B cell (primary cell): Measurements from ENCODE around the gene NUP93. TPM values are rescaled to one million over a fixed set of nuclear protein-coding genes. Genes with fewer than 3 reads are reported as not detected.
A peak's percentile ranks its signal among the peaks of the same experiment; 100 is the strongest.

Experiments used
- ATAC-seq: fragments of 200-7000 bp; cut with Tn5 transposase; one replicate; pipeline ENCODE4 v1.10.0; 2021; ENCODE audit warnings: low read depth, mild to moderate bottlenecking, moderate number of reproducible peaks, moderate library complexity
- CTCF ChIA-PET: fragments of 350-600 bp; sonication (Branson Sonifier 250); formaldehyde crosslinking; loops from one replicate; lab custom pipeline; 2021; ENCODE audit warnings: antibody characterized with exemption, inconsistent platforms; lab: Charles Lee
- POLR2A ChIA-PET: fragments of 350-600 bp; sonication (Branson Sonifier 250); formaldehyde crosslinking; loops from one replicate; lab custom pipeline; 2021; ENCODE audit warnings: antibody characterized with exemption; lab: Charles Lee
- DNase-seq: peaks from one replicate; pipeline ENCODE4 v3.0.0; 2013
- H2AFZ ChIP-seq: 2 replicates; pipeline ENCODE4 v1.6.1; 2012; ENCODE audit warnings: mild to moderate bottlenecking, low read depth, low read length; ENCODE audit not compliant: insufficient read depth, poor library complexity, severe bottlenecking
- H3K27ac ChIP-seq, 2 donors: 1 replicate in 1 of 2; 2 replicates in 1 of 2; pipeline ENCODE4 v1.5.1; 2012 to 2013; ENCODE audit warnings: low read length in 2 of 2, mild to moderate bottlenecking in 2 of 2, moderate library complexity in 1 of 2
- H3K27me3 ChIP-seq, 4 experiments: fragments of 200-600 bp in 1 of 4; sonication (generic) in 1 of 4; replicated peaks in 1 of 4; 1 replicate in 2 of 4; 2 replicates in 2 of 4; pipeline versions ENCODE4 v1.6.1 to v1.7.0; 2013 to 2016; ENCODE audit warnings: low read length in 3 of 4, mild to moderate bottlenecking in 2 of 4, mixed read lengths in 1 of 4, moderate library complexity in 1 of 4; ENCODE audit not compliant: insufficient read depth in 4 of 4, control insufficient read depth in 3 of 4; ENCODE audit errors: control extremely low read depth in 1 of 4
- H3K36me3 ChIP-seq, 2 experiments: replicated peaks in 1 of 2; 1 replicate in 1 of 2; 2 replicates in 1 of 2; pipeline versions ENCODE4 v1.6.1 to v1.7.1; 2013; ENCODE audit warnings: low read length in 1 of 2; ENCODE audit not compliant: insufficient read depth in 2 of 2, control insufficient read depth in 1 of 2; ENCODE audit errors: control extremely low read depth in 1 of 2, extremely low read depth in 1 of 2
- H3K4me1 ChIP-seq, 2 donors: fragments of 200-600 bp in 1 of 2; sonication (generic) in 1 of 2; 1 replicate in 1 of 2; 2 replicates in 1 of 2; pipeline versions ENCODE4 v1.5.1 to v1.6.1; 2013 to 2017; ENCODE audit warnings: low read length in 2 of 2; ENCODE audit not compliant: control insufficient read depth in 2 of 2, insufficient read depth in 2 of 2
- H3K4me2 ChIP-seq: replicated peaks from 2 replicates; pipeline ENCODE3; 2012; ENCODE audit warnings: mild to moderate bottlenecking, low read depth, low read length; ENCODE audit not compliant: poor library complexity, severe bottlenecking
- H3K4me3 ChIP-seq, 5 experiments: fragments of 200-600 bp in 1 of 5; sonication (generic) in 1 of 5; 1 replicate in 3 of 5; 2 replicates in 2 of 5; pipeline versions ENCODE4 v1.5.1 to v1.7.0; 2011 to 2016; ENCODE audit warnings: low read length in 4 of 5, mild to moderate bottlenecking in 4 of 5, low read depth in 2 of 5, control low read depth in 1 of 5, moderate library complexity in 1 of 5; ENCODE audit not compliant: insufficient read depth in 1 of 5; ENCODE audit errors: control extremely low read depth in 1 of 5, extremely low read depth in 1 of 5
- H3K79me2 ChIP-seq: fragments of 200-600 bp; sonication (generic); one replicate; pipeline ENCODE4 v1.6.0; 2016; ENCODE audit warnings: low read length; ENCODE audit not compliant: control insufficient read depth, insufficient read depth
- H3K9ac ChIP-seq: fragments of 200-600 bp; sonication (generic); 2 replicates; pipeline ENCODE4 v1.6.1; 2017; ENCODE audit warnings: mild to moderate bottlenecking, low read length, moderate library complexity
- H3K9me3 ChIP-seq, 3 donors: one replicate each; pipeline versions ENCODE4 v1.6.1 to v1.7.1; 2013; ENCODE audit warnings: low read length in 2 of 3; ENCODE audit not compliant: control insufficient read depth in 2 of 3, insufficient read depth in 1 of 3; ENCODE audit errors: control extremely low read depth in 1 of 3
- H4K20me1 ChIP-seq: 2 replicates; pipeline ENCODE4 v1.6.0; 2012; ENCODE audit warnings: mild to moderate bottlenecking, low read length; ENCODE audit not compliant: insufficient read depth, control insufficient read depth, poor library complexity, severe bottlenecking
- H3K27ac Mint-ChIP-seq: one replicate; pipeline ENCODE4 v1.8.0; 2021; ENCODE audit warnings: mixed read lengths
- H3K27me3 Mint-ChIP-seq: one replicate; pipeline ENCODE4 v1.8.0; 2021; ENCODE audit warnings: mixed read lengths
- H3K4me1 Mint-ChIP-seq: one replicate; pipeline ENCODE4 v1.8.0; 2021; ENCODE audit warnings: mixed read lengths
- H3K4me3 Mint-ChIP-seq: one replicate; pipeline ENCODE4 v1.8.0; 2021; ENCODE audit warnings: mixed read lengths
- H3K9me3 Mint-ChIP-seq: one replicate; pipeline ENCODE4 v1.8.0; 2022; ENCODE audit warnings: mixed read lengths; ENCODE audit not compliant: insufficient read depth
- EZH2 ChIP-seq: IDR thresholded peaks from 2 replicates; pipeline ENCODE4 v1.6.1; 2012; ENCODE audit warnings: borderline replicate concordance, low read depth, mild to moderate bottlenecking, moderate library complexity, low read length; ENCODE audit not compliant: insufficient read depth, poor library complexity, severe bottlenecking
- WGBS: methylation state at CpG from one replicate; pipeline ENCODE4 v1.1.5; 2013; ENCODE audit warnings: missing lambda C conversion rate; ENCODE audit not compliant: insufficient coverage; 5-methylcytosine and 5-hydroxymethylcytosine counted together
- intact Hi-C: fragments of 100-400 bp; cut with micrococcal nuclease; formaldehyde crosslinking; loops from one replicate; pipeline ENCODE4 v1.10.0; 2022
- polyA plus RNA-seq: library from polyadenylated mRNA; depleted of rRNA; stranded (reverse); fragments of >200 nt; gene quantifications from 2 replicates; pipeline ENCODE4 v1.2.3, GENCODE V29; 2012
- total RNA-seq, 2 donors: library from RNA; stranded (reverse); fragments of 120-200 nt in 1 of 2; gene quantifications; 1 replicate in 1 of 2; 2 replicates in 1 of 2; pipeline versions ENCODE4 v1.2.3 to v1.2.4, GENCODE V29; 2013 to 2022
- TF ChIP-seq, protein P1 (sequence below): fragments of 200-600 bp; IDR thresholded peaks from one replicate; pipeline ENCODE4 v1.8.0; 2022; ENCODE audit warnings: antibody characterized with exemption, mild to moderate bottlenecking

NUP93 gene
- total and polyA plus RNA-seq, 2 donors (not counting 1 experiment from before 2014, with no cell fraction given): 23.6 to 64.6 TPM

DNA sequence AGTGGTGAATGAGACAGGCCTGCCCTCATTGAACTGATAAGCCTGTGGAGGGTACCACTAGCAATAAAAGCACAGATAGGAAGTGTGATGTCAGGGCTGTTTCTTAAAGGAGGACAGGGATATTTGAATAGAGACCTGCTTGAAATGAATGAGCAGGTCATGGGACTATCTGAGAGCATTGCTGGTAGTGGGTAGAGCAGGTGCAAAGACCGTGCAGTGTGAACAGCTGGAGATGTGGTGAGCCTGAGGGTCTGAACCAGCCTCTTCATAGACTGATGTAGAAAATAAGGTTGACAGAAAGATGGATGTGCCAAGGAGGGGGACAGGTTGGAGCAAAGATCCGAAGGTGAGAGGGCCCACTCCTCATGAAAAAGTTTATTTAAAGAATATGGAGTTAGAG lies 2.4 kb downstream of the NUP93 start:
- H3K27ac Mint-ChIP-seq: no peak overlapping the region
- Histone ChIP-seq H3K4me1 (peaks cover 41 to 48% of the 10 kb centered on the region in 2 donors), H3K4me2 (no peak overlapping the region), H3K36me3 (peaks cover 0 to 3% of the 10 kb centered on the region in 2 experiments), H3K9me3 (no peaks in the 10 kb centered on the region), H3K9ac (no peak overlapping the region), H3K4me3 (no peak overlapping the region), H3K27me3 (no peaks in the 10 kb centered on the region), H3K79me2 (peaks cover 87% of the 10 kb centered on the region), H3K27ac (no peak overlapping the region), H2AFZ (no peak overlapping the region), H4K20me1 (peaks cover 19% of the 10 kb centered on the region)
- CTCF ChIA-PET: no interaction called here
- H3K27me3 Mint-ChIP-seq: no peaks in the 10 kb centered on the region
- ATAC-seq: no peak
- intact Hi-C loops: no loop called here
- TF ChIP-seq, protein P1, sequence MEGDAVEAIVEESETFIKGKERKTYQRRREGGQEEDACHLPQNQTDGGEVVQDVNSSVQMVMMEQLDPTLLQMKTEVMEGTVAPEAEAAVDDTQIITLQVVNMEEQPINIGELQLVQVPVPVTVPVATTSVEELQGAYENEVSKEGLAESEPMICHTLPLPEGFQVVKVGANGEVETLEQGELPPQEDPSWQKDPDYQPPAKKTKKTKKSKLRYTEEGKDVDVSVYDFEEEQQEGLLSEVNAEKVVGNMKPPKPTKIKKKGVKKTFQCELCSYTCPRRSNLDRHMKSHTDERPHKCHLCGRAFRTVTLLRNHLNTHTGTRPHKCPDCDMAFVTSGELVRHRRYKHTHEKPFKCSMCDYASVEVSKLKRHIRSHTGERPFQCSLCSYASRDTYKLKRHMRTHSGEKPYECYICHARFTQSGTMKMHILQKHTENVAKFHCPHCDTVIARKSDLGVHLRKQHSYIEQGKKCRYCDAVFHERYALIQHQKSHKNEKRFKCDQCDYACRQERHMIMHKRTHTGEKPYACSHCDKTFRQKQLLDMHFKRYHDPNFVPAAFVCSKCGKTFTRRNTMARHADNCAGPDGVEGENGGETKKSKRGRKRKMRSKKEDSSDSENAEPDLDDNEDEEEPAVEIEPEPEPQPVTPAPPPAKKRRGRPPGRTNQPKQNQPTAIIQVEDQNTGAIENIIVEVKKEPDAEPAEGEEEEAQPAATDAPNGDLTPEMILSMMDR: no peak
- TF ChIP-seq EZH2: no peak
- H3K9me3 Mint-ChIP-seq: no peaks in the 10 kb centered on the region
- H3K4me1 Mint-ChIP-seq: peaks cover 29% of the 10 kb centered on the region
- no peak overlapping the region for H3K4me3 Mint-ChIP-seq
- peak; percentile 11 for DNase-seq
- WGBS: 76% methylated on average over 2 of the region's 2 CpGs
- POLR2A ChIA-PET: no interaction called here

DNA sequence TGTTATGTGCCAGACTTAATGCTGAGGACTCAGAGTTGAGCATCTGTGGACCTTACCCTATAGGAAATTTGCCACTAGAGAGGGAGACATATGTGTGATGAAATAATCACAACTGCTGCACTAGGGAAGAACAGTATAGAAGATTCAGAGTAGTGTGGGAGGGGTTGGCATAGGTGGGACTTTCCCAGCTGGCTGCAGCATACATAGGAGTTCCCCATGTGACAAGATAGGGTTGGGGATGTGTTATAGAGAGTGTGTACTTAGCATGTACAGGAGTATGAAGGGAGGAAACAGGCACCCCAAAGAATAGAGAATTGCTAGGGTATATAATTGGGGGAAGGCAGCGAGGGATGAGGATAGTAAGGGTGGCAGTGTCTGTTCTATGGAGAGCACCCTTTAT lies 2.9 kb downstream of the NUP93 start:
- peak; percentile 34 for DNase-seq
- Mint-ChIP-seq H3K4me3 (no peak overlapping the region), H3K27ac (no peak overlapping the region), H3K9me3 (no peaks in the 10 kb centered on the region), H3K27me3 (no peaks in the 10 kb centered on the region), H3K4me1 (peaks cover 29% of the 10 kb centered on the region)
- Histone ChIP-seq H3K27ac (no peak overlapping the region), H3K9me3 (no peaks in the 10 kb centered on the region), H4K20me1 (peaks cover 19% of the 10 kb centered on the region), H3K36me3 (peaks cover 0 to 3% of the 10 kb centered on the region in 2 experiments), H3K4me1 (peaks cover 41 to 48% of the 10 kb centered on the region in 2 donors), H3K27me3 (no peaks in the 10 kb centered on the region), H3K79me2 (peaks cover 91% of the 10 kb centered on the region), H3K4me2 (no peak overlapping the region), H3K9ac (no peak overlapping the region), H3K4me3 (no peak overlapping the region), H2AFZ (no peak overlapping the region)
- WGBS: 88% methylated on average over 1 of the region's 1 CpG
- CTCF ChIA-PET: no interaction called here
- intact Hi-C loops: no loop called here
- POLR2A ChIA-PET: no interaction called here
- ATAC-seq: no peak
- TF ChIP-seq EZH2: no peak
- TF ChIP-seq, protein P1: no peak
